ENCODE data around the gene CACNG4. TPM values are rescaled to one million over a fixed set of nuclear protein-coding genes. Genes with fewer than 3 reads are reported as not detected.

CACNG4 gene
- total and polyA plus RNA-seq, 2 experiments from 2014 or later: 1.6 to 4.1 TPM

DNA sequence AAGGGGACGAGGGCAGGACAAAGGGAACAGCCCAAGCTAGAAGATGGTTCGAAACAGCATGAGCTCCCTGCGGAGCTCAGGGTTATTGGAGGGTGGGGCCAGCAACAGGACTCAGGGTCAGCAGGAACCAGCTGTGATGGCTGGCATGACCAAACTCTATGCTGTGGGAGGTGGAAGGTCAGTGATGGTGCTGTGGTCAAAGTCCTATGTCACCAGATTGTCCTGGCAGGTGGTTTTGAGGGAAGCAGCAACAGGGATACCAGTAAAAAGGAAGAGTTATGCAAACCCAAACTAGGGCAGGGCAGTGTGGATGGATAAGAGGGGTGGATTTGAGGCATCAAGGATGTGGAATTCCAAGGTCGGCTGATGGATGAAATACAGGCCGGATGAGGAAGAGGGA is 32.4 kb downstream of the CACNG4 start:
- Mint-ChIP-seq H3K36me3 (ENCODE audit: low read depth) (no peaks in the 10 kb centered on the region), H3K9me3 (peaks cover 14% of the 10 kb centered on the region), H3K4me1 (no peaks in the 10 kb centered on the region), H3K4me3 (no peak overlapping the region), H3K27ac (no peak overlapping the region), H3K27me3 (ENCODE audit: insufficient read depth, low read depth, poor library complexity) (peaks cover 5% of the 10 kb centered on the region)
- Histone ChIP-seq H3K36me3 (ENCODE audit: insufficient read depth) (no peaks in the 10 kb centered on the region), H3F3A (replicated peaks; ENCODE audit: low read depth) (no peaks in the 10 kb centered on the region), H3K4me3 (no peak overlapping the region), H3K4me2 (no peak overlapping the region), H3K79me2 (replicated peaks; ENCODE audit: insufficient read depth) (no peaks in the 10 kb centered on the region), H4K20me1 (replicated peaks; ENCODE audit: insufficient read depth) (no peaks in the 10 kb centered on the region), H3K4me1 (ENCODE audit: insufficient read depth) (no peaks in the 10 kb centered on the region), H2AFZ (no peak overlapping the region), H3K27me3 (ENCODE audit: insufficient read depth) (no peaks in the 10 kb centered on the region), H3K9me2 (ENCODE audit: insufficient read depth) (no peaks in the 10 kb centered on the region), H3K27ac (ENCODE audit: low read depth) (no peak overlapping the region)
- ATAC-seq: no peak
- TF ChIP-seq NANOG (IDR thresholded peaks at IDR 0.05; ENCODE audit: borderline replicate concordance): no peak
- DNase-seq (ENCODE audit: low spot score): no peak

DNA sequence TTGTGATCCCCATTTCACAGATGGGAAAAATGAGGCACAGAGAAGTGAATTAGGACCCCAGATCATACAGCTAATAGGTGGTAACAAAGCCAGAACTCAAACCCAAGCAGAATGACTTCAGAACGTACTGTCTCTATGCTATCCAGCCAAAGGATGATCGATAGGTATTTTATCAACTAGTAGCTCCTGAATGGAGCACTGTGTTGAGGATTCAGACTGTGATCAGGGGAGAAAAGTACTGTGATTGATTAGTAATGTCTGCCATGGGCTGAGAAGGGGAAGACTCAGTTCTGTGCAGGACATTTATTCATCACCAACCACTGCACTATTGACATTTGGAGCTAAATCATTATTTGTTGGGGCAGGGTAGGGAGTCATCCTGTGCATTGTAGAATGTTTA is 38.7 kb downstream of the CACNG4 start:
- H3K36me3 ChIP-seq (ENCODE audit: insufficient read depth): no peaks in the 10 kb centered on the region
- H2AFZ ChIP-seq: no peak overlapping the region
- peaks cover 3% of the 10 kb centered on the region; the same call in 1 of the 2 replicates for H3K9me2 ChIP-seq (ENCODE audit: insufficient read depth)
- no peaks in the 10 kb centered on the region for H4K20me1 ChIP-seq (replicated peaks; ENCODE audit: insufficient read depth)
- Mint-ChIP-seq H3K27me3 (ENCODE audit: insufficient read depth, low read depth, poor library complexity) (peaks cover 9% of the 10 kb centered on the region), H3K36me3 (ENCODE audit: low read depth) (peaks cover 2% of the 10 kb centered on the region; the same call in 1 of the 3 replicates), H3K27ac (no peak overlapping the region), H3K4me3 (no peak overlapping the region), H3K9me3 (peaks cover 14% of the 10 kb centered on the region), H3K4me1 (no peaks in the 10 kb centered on the region)
- no peak overlapping the region for H3K4me2 ChIP-seq
- no peak for DNase-seq (ENCODE audit: low spot score)
- no peaks in the 10 kb centered on the region for H3K4me1 ChIP-seq (ENCODE audit: insufficient read depth)
- H3K27ac ChIP-seq (ENCODE audit: low read depth): no peak overlapping the region
- no peak for ATAC-seq
- no peak overlapping the region for H3K4me3 ChIP-seq
- H3F3A ChIP-seq (replicated peaks; ENCODE audit: low read depth): no peaks in the 10 kb centered on the region
- no peaks in the 10 kb centered on the region for H3K79me2 ChIP-seq (replicated peaks; ENCODE audit: insufficient read depth)
- no peaks in the 10 kb centered on the region for H3K27me3 ChIP-seq (ENCODE audit: insufficient read depth)
- TF ChIP-seq JUNB (IDR thresholded peaks at IDR 0.05; ENCODE audit: unreplicated experiment): no peak
- no peak for TF ChIP-seq CREB1 (CRISPR knock-in tag; IDR thresholded peaks at IDR 0.05; ENCODE audit: low read depth)
- TF ChIP-seq, protein P1, sequence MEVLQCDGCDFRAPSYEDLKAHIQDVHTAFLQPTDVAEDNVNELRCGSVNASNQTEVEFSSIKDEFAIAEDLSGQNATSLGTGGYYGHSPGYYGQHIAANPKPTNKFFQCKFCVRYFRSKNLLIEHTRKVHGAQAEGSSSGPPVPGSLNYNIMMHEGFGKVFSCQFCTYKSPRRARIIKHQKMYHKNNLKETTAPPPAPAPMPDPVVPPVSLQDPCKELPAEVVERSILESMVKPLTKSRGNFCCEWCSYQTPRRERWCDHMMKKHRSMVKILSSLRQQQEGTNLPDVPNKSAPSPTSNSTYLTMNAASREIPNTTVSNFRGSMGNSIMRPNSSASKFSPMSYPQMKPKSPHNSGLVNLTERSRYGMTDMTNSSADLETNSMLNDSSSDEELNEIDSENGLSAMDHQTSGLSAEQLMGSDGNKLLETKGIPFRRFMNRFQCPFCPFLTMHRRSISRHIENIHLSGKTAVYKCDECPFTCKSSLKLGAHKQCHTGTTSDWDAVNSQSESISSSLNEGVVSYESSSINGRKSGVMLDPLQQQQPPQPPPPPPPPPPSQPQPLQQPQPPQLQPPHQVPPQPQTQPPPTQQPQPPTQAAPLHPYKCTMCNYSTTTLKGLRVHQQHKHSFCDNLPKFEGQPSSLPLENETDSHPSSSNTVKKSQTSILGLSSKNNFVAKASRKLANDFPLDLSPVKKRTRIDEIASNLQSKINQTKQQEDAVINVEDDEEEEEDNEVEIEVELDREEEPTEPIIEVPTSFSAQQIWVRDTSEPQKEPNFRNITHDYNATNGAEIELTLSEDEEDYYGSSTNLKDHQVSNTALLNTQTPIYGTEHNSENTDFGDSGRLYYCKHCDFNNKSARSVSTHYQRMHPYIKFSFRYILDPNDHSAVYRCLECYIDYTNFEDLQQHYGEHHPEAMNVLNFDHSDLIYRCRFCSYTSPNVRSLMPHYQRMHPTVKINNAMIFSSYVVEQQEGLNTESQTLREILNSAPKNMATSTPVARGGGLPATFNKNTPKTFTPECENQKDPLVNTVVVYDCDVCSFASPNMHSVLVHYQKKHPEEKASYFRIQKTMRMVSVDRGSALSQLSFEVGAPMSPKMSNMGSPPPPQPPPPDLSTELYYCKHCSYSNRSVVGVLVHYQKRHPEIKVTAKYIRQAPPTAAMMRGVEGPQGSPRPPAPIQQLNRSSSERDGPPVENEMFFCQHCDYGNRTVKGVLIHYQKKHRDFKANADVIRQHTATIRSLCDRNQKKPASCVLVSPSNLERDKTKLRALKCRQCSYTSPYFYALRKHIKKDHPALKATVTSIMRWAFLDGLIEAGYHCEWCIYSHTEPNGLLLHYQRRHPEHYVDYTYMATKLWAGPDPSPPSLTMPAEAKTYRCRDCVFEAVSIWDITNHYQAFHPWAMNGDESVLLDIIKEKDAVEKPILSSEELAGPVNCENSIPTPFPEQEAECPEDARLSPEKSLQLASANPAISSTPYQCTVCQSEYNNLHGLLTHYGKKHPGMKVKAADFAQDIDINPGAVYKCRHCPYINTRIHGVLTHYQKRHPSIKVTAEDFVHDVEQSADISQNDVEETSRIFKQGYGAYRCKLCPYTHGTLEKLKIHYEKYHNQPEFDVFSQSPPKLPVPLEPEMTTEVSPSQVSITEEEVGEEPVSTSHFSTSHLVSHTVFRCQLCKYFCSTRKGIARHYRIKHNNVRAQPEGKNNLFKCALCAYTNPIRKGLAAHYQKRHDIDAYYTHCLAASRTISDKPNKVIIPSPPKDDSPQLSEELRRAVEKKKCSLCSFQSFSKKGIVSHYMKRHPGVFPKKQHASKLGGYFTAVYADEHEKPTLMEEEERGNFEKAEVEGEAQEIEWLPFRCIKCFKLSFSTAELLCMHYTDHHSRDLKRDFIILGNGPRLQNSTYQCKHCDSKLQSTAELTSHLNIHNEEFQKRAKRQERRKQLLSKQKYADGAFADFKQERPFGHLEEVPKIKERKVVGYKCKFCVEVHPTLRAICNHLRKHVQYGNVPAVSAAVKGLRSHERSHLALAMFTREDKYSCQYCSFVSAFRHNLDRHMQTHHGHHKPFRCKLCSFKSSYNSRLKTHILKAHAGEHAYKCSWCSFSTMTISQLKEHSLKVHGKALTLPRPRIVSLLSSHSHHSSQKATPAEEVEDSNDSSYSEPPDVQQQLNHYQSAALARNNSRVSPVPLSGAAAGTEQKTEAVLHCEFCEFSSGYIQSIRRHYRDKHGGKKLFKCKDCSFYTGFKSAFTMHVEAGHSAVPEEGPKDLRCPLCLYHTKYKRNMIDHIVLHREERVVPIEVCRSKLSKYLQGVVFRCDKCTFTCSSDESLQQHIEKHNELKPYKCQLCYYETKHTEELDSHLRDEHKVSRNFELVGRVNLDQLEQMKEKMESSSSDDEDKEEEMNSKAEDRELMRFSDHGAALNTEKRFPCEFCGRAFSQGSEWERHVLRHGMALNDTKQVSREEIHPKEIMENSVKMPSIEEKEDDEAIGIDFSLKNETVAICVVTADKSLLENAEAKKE (CRISPR knock-in tag; IDR thresholded peaks at IDR 0.05): no peak
- TF ChIP-seq, protein P2, sequence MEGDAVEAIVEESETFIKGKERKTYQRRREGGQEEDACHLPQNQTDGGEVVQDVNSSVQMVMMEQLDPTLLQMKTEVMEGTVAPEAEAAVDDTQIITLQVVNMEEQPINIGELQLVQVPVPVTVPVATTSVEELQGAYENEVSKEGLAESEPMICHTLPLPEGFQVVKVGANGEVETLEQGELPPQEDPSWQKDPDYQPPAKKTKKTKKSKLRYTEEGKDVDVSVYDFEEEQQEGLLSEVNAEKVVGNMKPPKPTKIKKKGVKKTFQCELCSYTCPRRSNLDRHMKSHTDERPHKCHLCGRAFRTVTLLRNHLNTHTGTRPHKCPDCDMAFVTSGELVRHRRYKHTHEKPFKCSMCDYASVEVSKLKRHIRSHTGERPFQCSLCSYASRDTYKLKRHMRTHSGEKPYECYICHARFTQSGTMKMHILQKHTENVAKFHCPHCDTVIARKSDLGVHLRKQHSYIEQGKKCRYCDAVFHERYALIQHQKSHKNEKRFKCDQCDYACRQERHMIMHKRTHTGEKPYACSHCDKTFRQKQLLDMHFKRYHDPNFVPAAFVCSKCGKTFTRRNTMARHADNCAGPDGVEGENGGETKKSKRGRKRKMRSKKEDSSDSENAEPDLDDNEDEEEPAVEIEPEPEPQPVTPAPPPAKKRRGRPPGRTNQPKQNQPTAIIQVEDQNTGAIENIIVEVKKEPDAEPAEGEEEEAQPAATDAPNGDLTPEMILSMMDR (conservative IDR thresholded peaks at IDR 0.05; ENCODE audit: low read depth in 2 of 2): no peak
- no peak for TF ChIP-seq ZNF114 (CRISPR knock-in tag; IDR thresholded peaks at IDR 0.05)
- TF ChIP-seq, protein P3, sequence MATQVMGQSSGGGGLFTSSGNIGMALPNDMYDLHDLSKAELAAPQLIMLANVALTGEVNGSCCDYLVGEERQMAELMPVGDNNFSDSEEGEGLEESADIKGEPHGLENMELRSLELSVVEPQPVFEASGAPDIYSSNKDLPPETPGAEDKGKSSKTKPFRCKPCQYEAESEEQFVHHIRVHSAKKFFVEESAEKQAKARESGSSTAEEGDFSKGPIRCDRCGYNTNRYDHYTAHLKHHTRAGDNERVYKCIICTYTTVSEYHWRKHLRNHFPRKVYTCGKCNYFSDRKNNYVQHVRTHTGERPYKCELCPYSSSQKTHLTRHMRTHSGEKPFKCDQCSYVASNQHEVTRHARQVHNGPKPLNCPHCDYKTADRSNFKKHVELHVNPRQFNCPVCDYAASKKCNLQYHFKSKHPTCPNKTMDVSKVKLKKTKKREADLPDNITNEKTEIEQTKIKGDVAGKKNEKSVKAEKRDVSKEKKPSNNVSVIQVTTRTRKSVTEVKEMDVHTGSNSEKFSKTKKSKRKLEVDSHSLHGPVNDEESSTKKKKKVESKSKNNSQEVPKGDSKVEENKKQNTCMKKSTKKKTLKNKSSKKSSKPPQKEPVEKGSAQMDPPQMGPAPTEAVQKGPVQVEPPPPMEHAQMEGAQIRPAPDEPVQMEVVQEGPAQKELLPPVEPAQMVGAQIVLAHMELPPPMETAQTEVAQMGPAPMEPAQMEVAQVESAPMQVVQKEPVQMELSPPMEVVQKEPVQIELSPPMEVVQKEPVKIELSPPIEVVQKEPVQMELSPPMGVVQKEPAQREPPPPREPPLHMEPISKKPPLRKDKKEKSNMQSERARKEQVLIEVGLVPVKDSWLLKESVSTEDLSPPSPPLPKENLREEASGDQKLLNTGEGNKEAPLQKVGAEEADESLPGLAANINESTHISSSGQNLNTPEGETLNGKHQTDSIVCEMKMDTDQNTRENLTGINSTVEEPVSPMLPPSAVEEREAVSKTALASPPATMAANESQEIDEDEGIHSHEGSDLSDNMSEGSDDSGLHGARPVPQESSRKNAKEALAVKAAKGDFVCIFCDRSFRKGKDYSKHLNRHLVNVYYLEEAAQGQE (IDR thresholded peaks at IDR 0.05; ENCODE audit: unreplicated experiment): no peak
- no peak for TF ChIP-seq EZH2 (IDR thresholded peaks at IDR 0.05; ENCODE audit: low read depth, unreplicated experiment)
- no peak for TF ChIP-seq NANOG (IDR thresholded peaks at IDR 0.05; ENCODE audit: borderline replicate concordance)
- no peak for TF ChIP-seq POLR2AphosphoS5 (IDR thresholded peaks at IDR 0.05; ENCODE audit: low read depth)
- TF ChIP-seq ZNF331 (CRISPR knock-in tag; IDR thresholded peaks at IDR 0.05; ENCODE audit: low read depth): no peak

All from GM23338 (cell line).